HepG2 (cell line): Measurements from ENCODE around the gene LRGUK. TPM values are rescaled to one million over a fixed set of nuclear protein-coding genes. Genes with fewer than 3 reads are reported as not detected.

Source experiments
- ATAC-seq: fragments of 200-7000 bp; cut with Tn5 transposase; 3 replicates; pipeline ENCODE4 v1.9.1; 2020; ENCODE audit warnings: mild to moderate bottlenecking, moderate library complexity
- BruUV-seq: library from RNA; stranded (reverse); fragments of 400-500 nt; replicated peaks from 2 replicates; lab custom pipeline; 2021; lab: Mats Ljungman, UMichigan
- CTCF ChIA-PET: fragments of 300-600 bp; formaldehyde crosslinking; extraction: SDS; loops from one replicate; lab custom pipeline; 2021; ENCODE audit warnings: low total read pairs, inconsistent platforms, low intra/inter-chr PET ratio; lab: Yijun Ruan, JAX
- POLR2A ChIA-PET: fragments of 350-600 bp; sonication (Branson Sonifier 250); formaldehyde crosslinking; loops from one replicate; lab custom pipeline; 2020; ENCODE audit warnings: antibody characterized with exemption, inconsistent platforms; lab: Yijun Ruan, JAX
- DNase-seq: peaks from one replicate; pipeline ENCODE4 v3.0.0-alpha.2; 2015; ENCODE audit warnings: low spot score
- FAIRE-seq: peaks from 3 replicates; lab custom pipeline; 2011; peaks lifted over from hg19 to GRCh38; lab: Jason Lieb, UNC
- H2AFZ ChIP-seq: one replicate; pipeline ENCODE4 v1.6.1; 2011; ENCODE audit warnings: low read length, inconsistent platforms
- H3K27ac ChIP-seq: fragments of 300-600 bp; 3 replicates; pipeline ENCODE4 v1.8.0; 2011; ENCODE audit warnings: mixed run types, mild to moderate bottlenecking, mixed read lengths, low read length, inconsistent platforms; ENCODE audit not compliant: insufficient read depth; ENCODE audit errors: extremely low read length
- H3K27me3 ChIP-seq, 2 experiments: fragments of 200-600 bp in 1 of 2; 2 replicates in 1 of 2; 3 replicates in 1 of 2; pipeline versions ENCODE4 v1.6.0 to v1.8.0; 2011; ENCODE audit warnings: low read length in 2 of 2, mild to moderate bottlenecking in 2 of 2, moderate library complexity in 2 of 2, inconsistent platforms in 1 of 2; ENCODE audit not compliant: insufficient read depth in 2 of 2, control insufficient read depth in 1 of 2
- H3K36me3 ChIP-seq, 2 experiments: fragments of 200-600 bp in 1 of 2; replicated peaks in 1 of 2; 2 replicates in 1 of 2; 3 replicates in 1 of 2; pipeline versions ENCODE4 v1.5.1 to v1.8.0; 2011; ENCODE audit warnings: low read length in 2 of 2, inconsistent platforms in 1 of 2; ENCODE audit not compliant: insufficient read depth in 2 of 2, control insufficient read depth in 1 of 2
- H3K4me1 ChIP-seq: 2 replicates; pipeline ENCODE4 v1.5.1; 2012; ENCODE audit warnings: low read length, inconsistent platforms; ENCODE audit not compliant: insufficient read depth
- H3K4me2 ChIP-seq: 2 replicates; pipeline ENCODE4 v1.6.0; 2011; ENCODE audit warnings: low read depth, low read length, inconsistent platforms
- H3K4me3 ChIP-seq, 3 experiments: fragments of 200-600 bp in 1 of 3; sonication (generic), shearing (Covaris generic) in 1 of 3; replicated peaks in 1 of 3; 2 replicates each; pipeline ENCODE4 v1.5.1; 2011 to 2016; ENCODE audit warnings: low read length in 3 of 3, inconsistent platforms in 2 of 3, low read depth in 2 of 3, mild to moderate bottlenecking in 2 of 3, control low read depth in 1 of 3, mixed read lengths in 1 of 3; ENCODE audit not compliant: insufficient read depth in 1 of 3
- H3K79me2 ChIP-seq: one replicate; pipeline ENCODE4 v1.6.1; 2011; ENCODE audit warnings: low read length, inconsistent platforms; ENCODE audit not compliant: insufficient read depth
- H3K9ac ChIP-seq: 2 replicates; pipeline ENCODE4 v1.6.0; 2011; ENCODE audit warnings: mild to moderate bottlenecking, low read depth, low read length, inconsistent platforms; ENCODE audit not compliant: insufficient read depth
- H3K9me3 ChIP-seq: 2 replicates; pipeline ENCODE4 v1.5.1; 2012; ENCODE audit warnings: mild to moderate bottlenecking, low read length
- H4K20me1 ChIP-seq: 2 replicates; pipeline ENCODE4 v1.6.0; 2011; ENCODE audit warnings: inconsistent platforms, mild to moderate bottlenecking, low read length, moderate library complexity; ENCODE audit not compliant: insufficient read depth
- ASH2L ChIP-seq: fragments of 300-600, 200-600 bp; sonication (generic); IDR thresholded peaks from 2 replicates; pipeline ENCODE4 v1.7.0; 2017; ENCODE audit warnings: low read depth, mild to moderate bottlenecking, moderate library complexity, mixed read lengths, low read length; ENCODE audit not compliant: insufficient read length
- ATM ChIP-seq: fragments of 450-650 bp; IDR thresholded peaks from 2 replicates; pipeline ENCODE4 v1.7.1; 2017; ENCODE audit warnings: mild to moderate bottlenecking, borderline replicate concordance
- CBFB ChIP-seq: sonication (generic); formaldehyde crosslinking; IDR thresholded peaks from 2 replicates; pipeline ENCODE4 v1.4.0; 2020; ENCODE audit warnings: missing genetic modification reagents
- CHCHD3 ChIP-seq: sonication (generic); formaldehyde crosslinking; IDR thresholded peaks from 2 replicates; pipeline ENCODE4 v1.8.0; 2022; ENCODE audit warnings: mild to moderate bottlenecking, missing genetic modification reagents, moderate library complexity
- CHD2 ChIP-seq: IDR thresholded peaks from 2 replicates; pipeline ENCODE4 v1.6.1; 2011; ENCODE audit warnings: low read depth, low read length, improper control_type of control experiment
- HES4 ChIP-seq: sonication (generic); formaldehyde crosslinking; IDR thresholded peaks from 2 replicates; pipeline ENCODE4 v1.9.0; 2021; ENCODE audit warnings: mild to moderate bottlenecking, missing genetic modification reagents, borderline replicate concordance
- NR2F2 ChIP-seq: IDR thresholded peaks from 2 replicates; pipeline ENCODE4 v1.6.1; 2012; ENCODE audit warnings: low read depth, inconsistent platforms, borderline replicate concordance
- PLSCR1 ChIP-seq: sonication (generic); formaldehyde crosslinking; IDR thresholded peaks from 2 replicates; pipeline ENCODE4 v1.5.0; 2020; ENCODE audit warnings: missing genetic modification reagents, mild to moderate bottlenecking, borderline replicate concordance
- RFXAP ChIP-seq: sonication (generic); formaldehyde crosslinking; IDR thresholded peaks from 2 replicates; pipeline ENCODE4 v1.4.0; 2020; ENCODE audit warnings: missing genetic modification reagents, borderline replicate concordance
- SYNCRIP ChIP-seq: fragments of 200-400 bp; formaldehyde crosslinking; IDR thresholded peaks from 2 replicates; pipeline ENCODE4 v1.6.1; 2018; ENCODE audit warnings: mild to moderate bottlenecking, low read depth, low read length; ENCODE audit not compliant: insufficient read depth
- ZFP36L2 ChIP-seq: sonication (generic); formaldehyde crosslinking; IDR thresholded peaks from 2 replicates; pipeline ENCODE4 v1.4.0; 2020; ENCODE audit warnings: missing genetic modification reagents
- ZFX ChIP-seq: sonication (generic); formaldehyde crosslinking; IDR thresholded peaks from 2 replicates; pipeline ENCODE4 v1.4.0; 2020; ENCODE audit warnings: mild to moderate bottlenecking, low read depth, missing genetic modification reagents, moderate library complexity
- ZKSCAN8 ChIP-seq: IDR thresholded peaks from 2 replicates; pipeline ENCODE4 v1.6.1; 2016; ENCODE audit warnings: borderline replicate concordance, missing genetic modification reagents, missing compliant biosample characterization
- ZNF10 ChIP-seq: sonication (generic); formaldehyde crosslinking; IDR thresholded peaks from 2 replicates; pipeline ENCODE4 v1.4.0; 2020; ENCODE audit warnings: mild to moderate bottlenecking, low read depth, missing genetic modification reagents, borderline replicate concordance
- ZNF496 ChIP-seq: sonication (generic); formaldehyde crosslinking; IDR thresholded peaks from 2 replicates; pipeline ENCODE4 v1.8.1; 2023; ENCODE audit warnings: mild to moderate bottlenecking, moderate library complexity, missing genetic modification reagents; ENCODE audit not compliant: insufficient replicate concordance
- in situ Hi-C: cut with HindIII; loops from 2 replicates; pipeline ENCODE4 v1.10.0; 2017; ENCODE audit warnings: low pct_unique_long_range_greater_than_20kb; ENCODE audit not compliant: extremely low pct_ligation_motif_present
- intact Hi-C: fragments of 100-400 bp; cut with micrococcal nuclease; formaldehyde crosslinking; loops from one replicate; pipeline ENCODE4 v1.10.0; 2022; ENCODE audit not compliant: unreplicated experiment
- polyA plus RNA-seq, 8 experiments: library from polyadenylated mRNA; depleted of rRNA in 3 of 8; stranded (reverse) in 7 of 8; unstranded in 1 of 8; fragments of >200 nt; fragmentation: Illumina TruSeq in 4 of 8; extraction: Trizol in 4 of 8; gene quantifications; 2 replicates each; pipeline versions ENCODE4 v1.2.1 to v1.2.3, GENCODE V29; 2011 to 2016; ENCODE audit warnings: low read depth in 4 of 8, missing spikeins in 1 of 8, mixed read lengths in 1 of 8; ENCODE audit not compliant: insufficient read depth in 1 of 8
- total RNA-seq, 5 experiments: library from RNA; depleted of rRNA; stranded (reverse); fragments of >200 nt; fragmentation: Illumina TruSeq; extraction: Trizol; gene quantifications; 2 replicates each; pipeline ENCODE4 v1.2.3, GENCODE V29; 2016; ENCODE audit warnings: low read depth in 1 of 5

LRGUK gene
- total and polyA plus RNA-seq, 2 of the 13 experiments (the other 11 are each of a cell fraction or from before 2014, with no cell fraction given) = 0.18 to 0.20 TPM

- Histone ChIP-seq H3K27me3 (no peaks in the 10 kb centered on the region), H3K9ac (no peak overlapping the region), H3K36me3 (no peaks in the 10 kb centered on the region), H4K20me1 (no peaks in the 10 kb centered on the region), H3K4me1 (no peaks in the 10 kb centered on the region), H3K79me2 (no peaks in the 10 kb centered on the region), H2AFZ (no peak overlapping the region), H3K4me2 (no peak overlapping the region), H3K27ac (no peak overlapping the region), H3K4me3 (no peak overlapping the region), H3K9me3 (peaks cover 34% of the 10 kb centered on the region)
- intact Hi-C loops (no loop called here), in situ Hi-C loops (no loop called here)
- ChIA-PET POLR2A (no interaction called here), CTCF (no interaction called here)
- ATAC-seq (no peak), DNase-seq (no peak), FAIRE-seq (no peak)
- no TSS peak for BruUV-seq
- no peak for TF ChIP-seq RFXAP (CRISPR knock-in tag)
- no peak for TF ChIP-seq CHCHD3
- no peak for TF ChIP-seq CHD2
- TF ChIP-seq ASH2L = no peak
- TF ChIP-seq ZKSCAN8 (CRISPR knock-in tag) = no peak
- TF ChIP-seq ZFX (CRISPR knock-in tag) = no peak
- no peak for TF ChIP-seq SYNCRIP
- no peak for TF ChIP-seq ZFP36L2 (CRISPR knock-in tag)
- TF ChIP-seq ZNF496 (CRISPR knock-in tag) = no peak
- no peak for TF ChIP-seq CBFB (CRISPR knock-in tag)
- no peak for TF ChIP-seq ATM
- no peak for TF ChIP-seq ZNF10 (CRISPR knock-in tag)
- no peak for TF ChIP-seq PLSCR1 (CRISPR knock-in tag)
- no peak for TF ChIP-seq NR2F2
- TF ChIP-seq HES4 (CRISPR knock-in tag) = no peak
Measured at GRCh38 chr7:134085311-134085710, 41.8 kb upstream of the LRGUK start.
